Bronchial epithelial cell (primary cell): ENCODE data around the gene CD8B2. TPM values are rescaled to one million over a fixed set of nuclear protein-coding genes. Genes with fewer than 3 reads are reported as not detected.
A peak's percentile ranks its signal among the peaks of the same experiment; 100 is the strongest.
"Not testable (repeated sequence)": the region's sequence is repeated elsewhere in the genome, so short reads cannot be mapped to it uniquely, and the experiment has no call there.

Experiments
- DNase-seq: peaks from one replicate; pipeline ENCODE4 v3.0.0-alpha.2; 2010; ENCODE audit warnings: low read depth
- FAIRE-seq: peaks from 2 replicates; lab custom pipeline; 2011; peaks lifted over from hg19 to GRCh38; lab: Jason Lieb, UNC
- H3K27me3 ChIP-seq: 2 replicates; pipeline ENCODE4 v1.5.1; 2011; ENCODE audit warnings: low read length; ENCODE audit not compliant: control insufficient read depth, insufficient read depth
- H3K36me3 ChIP-seq: 2 replicates; pipeline ENCODE4 v1.5.1; 2011; ENCODE audit warnings: low read length; ENCODE audit not compliant: control insufficient read depth, insufficient read depth
- H3K4me3 ChIP-seq: 2 replicates; pipeline ENCODE4 v1.5.1; 2011; ENCODE audit warnings: mild to moderate bottlenecking, low read depth, low read length, control low read depth
- CTCF ChIP-seq: IDR thresholded peaks from 2 replicates; pipeline ENCODE4 v1.5.1; 2011; ENCODE audit warnings: mild to moderate bottlenecking, moderate library complexity, low read length, control low read depth, inconsistent platforms; ENCODE audit not compliant: insufficient read depth, severe bottlenecking
- total RNA-seq: library from RNA; depleted of rRNA; stranded (reverse); fragments of >200 nt; gene quantifications from 2 replicates; pipeline ENCODE4 v1.2.1, GENCODE V29; 2014

CD8B2 gene
- total RNA-seq, 1 donor from 2014 or later: not detected

GRCh38 chr2:106561803-106562202, 74.6 kb downstream of the CD8B2 start:
- no peaks in the 10 kb centered on the region for H3K36me3 ChIP-seq
- DNase-seq: no peak
- H3K27me3 ChIP-seq: no peaks in the 10 kb centered on the region
- no peak for FAIRE-seq
- no peak for TF ChIP-seq CTCF
- H3K4me3 ChIP-seq: no peak overlapping the region

GRCh38 chr2:106562268-106563186, 75.4 kb downstream of the CD8B2 start:
- no peak overlapping the region for H3K4me3 ChIP-seq
- no peaks in the 10 kb centered on the region for H3K36me3 ChIP-seq
- FAIRE-seq (no peak), DNase-seq (peak; percentile 36)
- no peak for TF ChIP-seq CTCF
- no peaks in the 10 kb centered on the region for H3K27me3 ChIP-seq

DNA sequence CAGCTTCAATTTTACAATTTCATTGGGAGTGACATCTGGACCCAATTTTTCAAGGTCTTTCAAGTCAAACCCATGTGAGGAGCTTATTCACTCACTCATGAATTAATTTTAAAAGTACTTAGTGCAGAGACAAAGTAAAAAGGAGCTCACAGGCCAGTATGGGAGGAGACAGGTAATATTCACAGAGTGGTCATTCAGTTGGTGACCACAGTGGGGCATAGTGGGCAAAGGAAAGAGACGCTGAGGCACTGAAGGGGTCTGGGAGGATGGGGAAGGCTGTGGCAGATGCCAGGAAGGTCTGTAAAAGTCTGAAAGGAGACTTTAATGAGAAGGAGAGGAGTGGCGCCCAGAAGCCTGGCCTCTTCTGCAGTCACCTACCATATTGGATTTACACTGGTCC, 76.0 kb downstream of the CD8B2 start:
- FAIRE-seq: no peak
- TF ChIP-seq CTCF: no peak
- Histone ChIP-seq H3K36me3 (no peaks in the 10 kb centered on the region), H3K4me3 (no peak overlapping the region), H3K27me3 (no peaks in the 10 kb centered on the region)
- no peak for DNase-seq

GRCh38 chr2:106565599-106565998, 78.4 kb downstream of the CD8B2 start:
- Histone ChIP-seq H3K27me3 (no peaks in the 10 kb centered on the region), H3K36me3 (no peaks in the 10 kb centered on the region), H3K4me3 (no peak overlapping the region)
- FAIRE-seq (no peak), DNase-seq (peak; percentile 10)
- TF ChIP-seq CTCF: no peak

- TF ChIP-seq CTCF: no peak
- FAIRE-seq (no peak), DNase-seq (peak; percentile 71)
- H3K36me3 ChIP-seq: no peaks in the 10 kb centered on the region
- H3K4me3 ChIP-seq: no peak overlapping the region
- no peaks in the 10 kb centered on the region for H3K27me3 ChIP-seq
Measured at GRCh38 chr2:106566050-106566449, 78.9 kb downstream of the CD8B2 start.

DNA sequence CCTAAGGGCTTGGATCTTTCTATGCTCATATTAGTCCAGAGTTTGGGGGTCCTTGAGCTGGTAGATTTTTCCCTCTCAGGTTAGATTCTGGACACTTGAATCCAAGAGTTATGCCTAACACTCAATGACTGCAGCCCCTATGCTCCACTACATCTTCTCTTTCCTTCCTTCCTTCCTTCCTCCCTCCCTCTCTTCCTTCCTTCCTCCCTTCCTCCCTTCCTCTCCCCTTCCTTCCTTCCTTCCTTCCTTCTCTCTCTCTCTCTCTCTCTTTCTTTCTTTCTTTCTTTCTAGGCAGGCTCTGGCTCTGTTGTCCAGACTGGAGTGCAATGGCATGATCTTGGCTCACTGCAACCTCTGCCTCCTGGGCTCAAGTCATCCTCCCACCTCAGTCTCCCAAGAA, 79.3 kb downstream of the CD8B2 start:
- H3K27me3 ChIP-seq, H3K4me3 ChIP-seq, H3K36me3 ChIP-seq, FAIRE-seq, DNase-seq: not testable (repeated sequence)
